ENCODE data around the gene MYOF. TPM values are rescaled to one million over a fixed set of nuclear protein-coding genes. Genes with fewer than 3 reads are reported as not detected.
A peak's percentile ranks its signal among the peaks of the same experiment; 100 is the strongest.

MYOF gene
- total RNA-seq, 2 donors from 2014 or later = 30.6 to 50.2 TPM

- Mint-ChIP-seq H3K4me1 (peaks cover 35% of the 10 kb centered on the region), H3K27me3 (no peaks in the 10 kb centered on the region), H3K9me3 (peaks cover 6% of the 10 kb centered on the region), H3K36me3 (ENCODE audit: low read depth) (peaks cover 19% of the 10 kb centered on the region), H3K4me3 (no peak overlapping the region), H3K27ac (no peak overlapping the region)
- no peak for ATAC-seq (replicated peaks)
These were observed 65.3 kb downstream of the MYOF start for GRCh38 chr10:93416824-93417223.

GRCh38 chr10:93415693-93416092 lies 66.4 kb downstream of the MYOF start:
- peaks cover 11% of the 10 kb centered on the region for H3K36me3 Mint-ChIP-seq (ENCODE audit: low read depth)
- peaks cover 7% of the 10 kb centered on the region for H3K9me3 Mint-ChIP-seq
- no peak for ATAC-seq (replicated peaks)
- peaks cover 42% of the 10 kb centered on the region for H3K4me1 Mint-ChIP-seq
- H3K27ac Mint-ChIP-seq = peak overlapping the region; percentile 78
- H3K27me3 Mint-ChIP-seq = no peaks in the 10 kb centered on the region
- no peak overlapping the region for H3K4me3 Mint-ChIP-seq

- Mint-ChIP-seq H3K9me3 (peaks cover 7% of the 10 kb centered on the region), H3K4me3 (peak overlapping the region; percentile 60), H3K36me3 (ENCODE audit: low read depth) (peaks cover 11% of the 10 kb centered on the region), H3K4me1 (peaks cover 52% of the 10 kb centered on the region), H3K27ac (peak overlapping the region; percentile 93), H3K27me3 (no peaks in the 10 kb centered on the region)
- peak; percentile 69 for ATAC-seq (replicated peaks)
These were observed 68.9 kb downstream of the MYOF start for GRCh38 chr10:93413252-93413689.

GRCh38 chr10:93412801-93413200 lies 69.3 kb downstream of the MYOF start:
- H3K27me3 Mint-ChIP-seq = no peaks in the 10 kb centered on the region
- H3K36me3 Mint-ChIP-seq (ENCODE audit: low read depth) = peaks cover 11% of the 10 kb centered on the region
- peaks cover 52% of the 10 kb centered on the region for H3K4me1 Mint-ChIP-seq
- ATAC-seq (replicated peaks) = peak; percentile 7
- peaks cover 7% of the 10 kb centered on the region for H3K9me3 Mint-ChIP-seq
- peak overlapping the region; percentile 93 for H3K27ac Mint-ChIP-seq
- peak overlapping the region; percentile 60 for H3K4me3 Mint-ChIP-seq

- H3K4me1 Mint-ChIP-seq = peaks cover 49% of the 10 kb centered on the region
- H3K36me3 Mint-ChIP-seq (ENCODE audit: low read depth) = peaks cover 17% of the 10 kb centered on the region
- peaks cover 7% of the 10 kb centered on the region for H3K9me3 Mint-ChIP-seq
- H3K27ac Mint-ChIP-seq = peak overlapping the region; percentile 93
- peak; percentile 53 for ATAC-seq (replicated peaks)
- no peak overlapping the region for H3K4me3 Mint-ChIP-seq
- H3K27me3 Mint-ChIP-seq = no peaks in the 10 kb centered on the region
These were observed 71.3 kb downstream of the MYOF start for GRCh38 chr10:93410697-93411348.

- H3K9me3 Mint-ChIP-seq = peaks cover 7% of the 10 kb centered on the region
- ATAC-seq (replicated peaks) = no peak
- peaks cover 27% of the 10 kb centered on the region for H3K36me3 Mint-ChIP-seq (ENCODE audit: low read depth)
- H3K4me1 Mint-ChIP-seq = peaks cover 36% of the 10 kb centered on the region
- no peak overlapping the region for H3K4me3 Mint-ChIP-seq
- H3K27ac Mint-ChIP-seq = no peak overlapping the region
- H3K27me3 Mint-ChIP-seq = no peaks in the 10 kb centered on the region
These were observed 73.4 kb downstream of the MYOF start for GRCh38 chr10:93408783-93409182.

- H3K36me3 Mint-ChIP-seq (ENCODE audit: low read depth) = peaks cover 50% of the 10 kb centered on the region
- H3K4me1 Mint-ChIP-seq = peaks cover 14% of the 10 kb centered on the region
- ATAC-seq (replicated peaks) = no peak
- H3K4me3 Mint-ChIP-seq = no peak overlapping the region
- H3K9me3 Mint-ChIP-seq = no peaks in the 10 kb centered on the region
- H3K27ac Mint-ChIP-seq = no peak overlapping the region
- no peaks in the 10 kb centered on the region for H3K27me3 Mint-ChIP-seq
These were observed 75.6 kb downstream of the MYOF start for GRCh38 chr10:93406364-93407145.

- no peak for ATAC-seq (replicated peaks)
- Mint-ChIP-seq H3K4me3 (no peak overlapping the region), H3K9me3 (no peaks in the 10 kb centered on the region), H3K27ac (no peak overlapping the region), H3K27me3 (no peaks in the 10 kb centered on the region), H3K36me3 (ENCODE audit: low read depth) (peaks cover 66% of the 10 kb centered on the region), H3K4me1 (no peaks in the 10 kb centered on the region)
These were observed 78.1 kb downstream of the MYOF start for GRCh38 chr10:93404048-93404354.

GRCh38 chr10:93403152-93404047 lies 78.7 kb downstream of the MYOF start:
- ATAC-seq (replicated peaks) = no peak
- H3K4me3 Mint-ChIP-seq = no peak overlapping the region
- H3K4me1 Mint-ChIP-seq = peaks cover 4% of the 10 kb centered on the region
- H3K27ac Mint-ChIP-seq = no peak overlapping the region
- H3K27me3 Mint-ChIP-seq = peaks cover under 1% of the 10 kb centered on the region
- H3K36me3 Mint-ChIP-seq (ENCODE audit: low read depth) = peaks cover 71% of the 10 kb centered on the region
- H3K9me3 Mint-ChIP-seq = no peaks in the 10 kb centered on the region

- no peaks in the 10 kb centered on the region for H3K9me3 Mint-ChIP-seq
- peaks cover 7% of the 10 kb centered on the region for H3K4me1 Mint-ChIP-seq
- H3K27me3 Mint-ChIP-seq = peaks cover 8% of the 10 kb centered on the region
- no peak for ATAC-seq (replicated peaks)
- H3K4me3 Mint-ChIP-seq = no peak overlapping the region
- H3K36me3 Mint-ChIP-seq (ENCODE audit: low read depth) = peaks cover 83% of the 10 kb centered on the region
- no peak overlapping the region for H3K27ac Mint-ChIP-seq
These were observed 79.9 kb downstream of the MYOF start for GRCh38 chr10:93402192-93402591.

GRCh38 chr10:93398528-93398927 lies 83.6 kb downstream of the MYOF start:
- Mint-ChIP-seq H3K27me3 (peaks cover 8% of the 10 kb centered on the region), H3K4me1 (peaks cover 7% of the 10 kb centered on the region), H3K4me3 (peak overlapping the region; percentile 10), H3K9me3 (no peaks in the 10 kb centered on the region), H3K36me3 (ENCODE audit: low read depth) (peaks cover 76% of the 10 kb centered on the region), H3K27ac (peak overlapping the region; percentile 47)
- ATAC-seq (replicated peaks) = peak; percentile 71

GRCh38 chr10:93397020-93397419 lies 85.1 kb downstream of the MYOF start:
- peaks cover 7% of the 10 kb centered on the region for H3K4me1 Mint-ChIP-seq
- no peaks in the 10 kb centered on the region for H3K9me3 Mint-ChIP-seq
- H3K4me3 Mint-ChIP-seq = no peak overlapping the region
- H3K27ac Mint-ChIP-seq = no peak overlapping the region
- peaks cover 61% of the 10 kb centered on the region for H3K36me3 Mint-ChIP-seq (ENCODE audit: low read depth)
- no peak for ATAC-seq (replicated peaks)
- H3K27me3 Mint-ChIP-seq = peaks cover 8% of the 10 kb centered on the region

- H3K36me3 Mint-ChIP-seq (ENCODE audit: low read depth) = peaks cover 33% of the 10 kb centered on the region
- H3K27me3 Mint-ChIP-seq = peaks cover 6% of the 10 kb centered on the region
- no peak overlapping the region for H3K4me3 Mint-ChIP-seq
- H3K9me3 Mint-ChIP-seq = no peaks in the 10 kb centered on the region
- ATAC-seq (replicated peaks) = no peak
- peaks cover under 1% of the 10 kb centered on the region for H3K4me1 Mint-ChIP-seq
- no peak overlapping the region for H3K27ac Mint-ChIP-seq
These were observed 88.9 kb downstream of the MYOF start for GRCh38 chr10:93393211-93393610.

- no peak for ATAC-seq (replicated peaks)
- Mint-ChIP-seq H3K36me3 (ENCODE audit: low read depth) (peaks cover 30% of the 10 kb centered on the region), H3K9me3 (no peaks in the 10 kb centered on the region), H3K27ac (no peak overlapping the region), H3K27me3 (no peaks in the 10 kb centered on the region), H3K4me1 (peaks cover 8% of the 10 kb centered on the region), H3K4me3 (no peak overlapping the region)
These were observed 90.0 kb downstream of the MYOF start for GRCh38 chr10:93392121-93392520.
